Measurements from ENCODE around the gene TBX4.
"Not testable (repeated sequence)": the region's sequence is repeated elsewhere in the genome, so short reads cannot be mapped to it uniquely, and the experiment has no call there.

Gene TBX4

DNA sequence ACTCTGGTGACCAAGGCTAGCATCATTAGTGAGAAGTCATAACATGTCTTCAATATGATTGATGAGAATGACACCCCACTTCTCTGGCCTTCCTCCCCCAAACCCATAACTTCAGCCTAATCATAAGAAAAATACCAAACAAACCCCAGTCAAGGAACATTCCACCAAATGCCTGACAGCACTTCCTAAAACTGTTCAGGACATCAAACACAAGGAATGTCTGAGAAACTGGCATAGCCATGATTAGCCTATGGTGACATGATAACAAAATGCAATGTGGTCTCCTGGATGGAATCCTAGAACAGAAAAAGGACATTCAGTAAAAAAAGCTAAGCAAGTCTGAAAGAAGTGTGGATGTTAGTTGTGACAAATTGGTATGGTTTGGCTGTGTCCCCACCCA lies 24.7 kb upstream of the TBX4 start:
- DNase-seq (ENCODE audit: low read depth in 2 of 2, low spot score in 1 of 2) = no peak

DNA sequence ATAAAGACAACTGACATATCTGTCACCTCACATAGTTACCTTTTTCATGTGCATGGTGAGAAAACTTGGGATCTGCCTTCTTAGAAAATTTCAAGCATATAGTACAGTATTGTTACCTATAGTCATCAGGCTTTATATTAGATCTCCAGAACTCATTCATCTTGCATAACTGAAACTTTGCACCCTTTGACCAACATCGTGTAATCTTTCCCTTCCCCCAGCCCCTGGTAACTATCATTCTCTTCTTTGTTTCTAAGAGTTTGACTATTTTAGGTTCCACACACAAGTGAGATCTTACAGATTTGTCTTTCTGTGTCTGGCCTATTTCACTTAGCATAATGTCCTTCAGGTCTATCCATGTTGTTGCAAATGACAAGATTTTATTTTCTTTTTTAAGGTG lies 22.9 kb upstream of the TBX4 start:
- DNase-seq (ENCODE audit: low read depth in 2 of 2, low spot score in 1 of 2) = no peak

DNA sequence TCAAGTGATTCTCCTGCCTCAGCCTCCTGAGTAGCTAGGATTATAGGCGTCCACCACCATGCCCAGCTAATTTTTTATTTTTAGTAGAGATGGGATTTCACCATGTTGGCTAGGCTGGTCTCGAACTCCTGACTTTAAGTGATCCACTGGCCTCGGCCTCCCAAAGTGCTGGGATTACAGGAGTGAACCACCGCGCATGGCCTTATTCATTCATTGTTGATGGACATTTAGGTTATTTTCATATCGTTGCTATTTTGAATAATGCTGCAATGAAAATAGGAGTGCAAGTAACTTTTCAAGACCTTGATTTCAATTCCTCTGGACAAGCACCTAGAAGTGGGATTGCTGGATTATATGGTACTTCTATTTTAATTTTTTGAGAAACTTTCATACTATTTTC lies 22.4 kb upstream of the TBX4 start:
- DNase-seq (ENCODE audit: low read depth in 2 of 2, low spot score in 1 of 2) = not testable (repeated sequence)

DNA sequence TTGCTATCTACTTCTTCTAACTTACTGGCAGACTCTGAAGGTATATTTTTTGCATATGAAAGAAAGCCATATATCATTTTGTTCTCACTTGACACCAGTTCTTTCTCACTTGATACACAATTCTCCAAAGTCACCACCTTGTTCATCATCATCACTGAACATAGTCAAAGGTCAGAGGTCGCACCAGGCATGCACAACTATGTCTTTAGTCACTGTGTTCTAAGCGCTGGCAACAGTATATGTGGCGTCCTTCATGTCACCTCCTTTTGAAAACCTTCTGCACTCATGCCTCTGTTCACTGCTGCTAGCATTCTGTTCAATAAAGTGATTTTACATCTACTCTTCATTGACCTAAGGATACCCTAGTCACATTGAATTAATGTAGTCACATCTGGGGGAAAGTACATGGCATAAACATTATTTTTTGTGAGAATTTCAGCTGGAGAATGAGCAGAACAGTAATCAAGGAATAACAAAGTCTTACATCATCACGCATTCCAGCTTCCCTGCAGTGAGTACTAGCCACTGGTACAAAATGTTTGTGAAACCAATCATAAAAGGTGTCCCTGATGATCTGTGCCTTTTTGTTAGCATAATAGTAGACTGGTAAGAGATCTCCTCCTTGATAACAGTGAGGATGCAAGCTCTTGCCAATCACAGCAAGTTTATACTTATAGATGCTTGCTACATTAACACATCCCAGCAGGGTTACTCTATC lies 20.5 kb upstream of the TBX4 start:
- no peak for DNase-seq (ENCODE audit: low read depth in 2 of 2, low spot score in 1 of 2)

DNA sequence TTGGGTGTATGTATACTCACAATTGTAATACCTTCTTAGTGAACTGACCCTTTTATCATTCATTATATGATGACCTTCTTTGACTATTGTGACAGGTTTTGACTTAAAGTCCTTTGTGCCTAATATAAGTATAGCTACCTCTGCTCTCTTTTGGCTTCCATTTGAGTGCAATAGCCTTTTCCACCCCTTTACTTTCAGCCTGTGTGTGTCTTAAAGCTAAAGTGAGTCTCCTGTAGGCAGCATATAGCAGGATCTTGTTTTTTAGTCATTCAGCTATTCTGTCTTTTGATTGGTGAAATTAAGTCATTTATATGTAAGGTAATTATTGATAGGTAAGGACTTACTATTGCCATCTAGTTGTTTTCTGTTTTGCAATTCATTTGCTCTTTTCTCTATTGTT lies 15.9 kb upstream of the TBX4 start:
- no peak for DNase-seq (ENCODE audit: low read depth in 2 of 2, low spot score in 1 of 2)

DNA sequence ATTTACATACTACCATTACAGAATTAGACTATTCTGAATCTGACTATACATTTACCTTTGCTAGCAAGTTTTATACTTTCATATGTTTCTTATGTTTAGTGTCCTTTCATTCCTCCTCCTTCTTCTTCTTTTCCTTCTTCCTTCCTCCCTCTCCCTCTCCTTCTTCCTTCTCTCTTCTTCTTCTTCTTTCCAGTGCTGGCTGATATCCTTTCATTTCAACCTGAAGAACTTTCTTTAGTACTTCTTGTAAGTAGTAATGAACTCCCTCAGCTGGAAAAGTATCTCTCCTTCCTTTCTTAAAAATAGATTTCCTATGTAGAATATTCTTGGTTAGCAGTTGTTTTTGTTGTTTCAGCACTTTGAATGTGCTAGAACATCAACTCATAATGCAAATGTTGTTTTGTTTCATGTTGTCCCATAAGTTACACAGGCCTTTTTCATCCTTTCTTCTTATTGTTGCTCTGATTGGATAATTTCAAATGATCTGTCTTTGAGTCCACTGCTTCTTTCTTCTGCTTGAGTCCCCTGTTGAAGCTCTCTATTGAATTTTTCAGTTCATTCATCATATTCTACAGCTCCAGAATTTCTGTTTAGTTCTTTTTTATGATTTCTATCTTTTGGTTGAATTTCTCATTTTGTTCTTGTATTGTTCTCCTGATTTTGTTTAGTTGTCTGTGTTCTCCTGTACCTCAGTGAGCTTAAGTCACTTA lies 15.1 kb upstream of the TBX4 start:
- DNase-seq (ENCODE audit: low read depth in 2 of 2, low spot score in 1 of 2) = no peak

DNA sequence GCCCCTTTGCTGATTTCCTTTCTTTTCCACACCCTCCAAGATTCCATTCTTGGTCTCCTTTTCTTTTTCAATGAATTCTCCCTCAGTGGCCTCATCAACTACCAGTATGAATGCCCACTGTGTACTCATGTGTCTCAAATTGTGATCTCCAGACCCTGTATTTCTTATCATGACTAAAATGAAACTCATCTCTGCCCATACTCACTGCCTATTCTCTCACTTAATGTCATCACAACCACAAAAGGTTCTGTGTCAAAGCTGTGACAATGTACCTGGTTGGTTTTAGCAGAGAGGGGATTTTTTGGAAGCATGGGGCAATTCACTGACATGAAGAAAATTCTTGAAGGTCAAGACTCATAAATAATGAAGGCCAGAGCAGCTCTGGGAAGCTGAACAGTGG lies 11.5 kb upstream of the TBX4 start:
- no peak for DNase-seq (ENCODE audit: low read depth in 2 of 2, low spot score in 1 of 2)

DNA sequence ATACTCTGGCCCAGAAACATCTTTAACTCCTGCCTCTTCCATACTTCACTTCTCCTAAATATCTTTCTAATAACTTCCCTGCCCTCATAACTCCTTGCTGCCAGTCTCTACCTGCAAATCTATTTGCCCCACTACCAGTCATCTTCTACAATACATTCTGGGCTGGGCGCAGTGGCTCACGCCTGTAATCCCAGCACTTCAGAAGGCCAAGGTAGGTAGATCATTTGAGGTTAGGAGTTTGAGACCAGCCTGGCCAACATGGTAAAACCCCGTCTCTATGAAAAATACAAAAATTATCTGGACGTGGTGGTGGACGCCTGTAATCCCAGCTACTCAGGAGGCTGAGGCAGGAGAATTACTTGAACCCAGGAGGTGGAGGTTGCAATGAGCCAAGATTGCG lies 10.7 kb upstream of the TBX4 start:
- not testable (repeated sequence) for DNase-seq (ENCODE audit: low read depth in 2 of 2, low spot score in 1 of 2)

DNA sequence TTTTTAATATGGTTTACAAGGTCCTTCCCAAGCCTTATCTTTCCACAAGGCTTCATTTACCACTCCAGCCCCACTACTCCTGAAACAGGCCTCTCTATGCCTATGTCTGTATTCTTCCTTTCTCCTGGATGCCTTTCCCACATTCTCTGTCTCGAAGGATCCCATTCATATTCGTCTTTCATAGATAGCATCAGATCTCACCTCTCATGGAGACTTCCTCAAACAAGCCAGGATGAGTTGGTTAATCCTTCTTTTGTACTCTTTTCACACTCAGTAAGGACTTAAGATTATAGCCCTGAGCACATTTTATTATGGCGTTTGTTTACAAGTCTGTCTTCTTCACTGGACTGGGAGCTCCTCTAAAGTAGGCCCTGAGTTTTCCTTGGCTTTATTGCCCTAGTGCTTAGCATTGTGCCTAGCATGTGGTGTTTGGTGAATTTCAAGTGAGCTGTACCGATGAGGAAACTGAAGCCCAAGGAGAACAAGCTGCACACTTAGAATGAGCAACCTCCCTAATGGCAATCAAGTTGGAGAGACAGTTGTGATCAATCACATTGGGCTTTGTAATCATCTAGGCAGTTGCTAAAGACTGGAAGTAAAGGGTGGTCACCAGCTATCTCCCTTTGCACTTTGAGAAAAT lies 10.0 kb upstream of the TBX4 start:
- DNase-seq (ENCODE audit: low read depth in 2 of 2, low spot score in 1 of 2) = no peak

DNA sequence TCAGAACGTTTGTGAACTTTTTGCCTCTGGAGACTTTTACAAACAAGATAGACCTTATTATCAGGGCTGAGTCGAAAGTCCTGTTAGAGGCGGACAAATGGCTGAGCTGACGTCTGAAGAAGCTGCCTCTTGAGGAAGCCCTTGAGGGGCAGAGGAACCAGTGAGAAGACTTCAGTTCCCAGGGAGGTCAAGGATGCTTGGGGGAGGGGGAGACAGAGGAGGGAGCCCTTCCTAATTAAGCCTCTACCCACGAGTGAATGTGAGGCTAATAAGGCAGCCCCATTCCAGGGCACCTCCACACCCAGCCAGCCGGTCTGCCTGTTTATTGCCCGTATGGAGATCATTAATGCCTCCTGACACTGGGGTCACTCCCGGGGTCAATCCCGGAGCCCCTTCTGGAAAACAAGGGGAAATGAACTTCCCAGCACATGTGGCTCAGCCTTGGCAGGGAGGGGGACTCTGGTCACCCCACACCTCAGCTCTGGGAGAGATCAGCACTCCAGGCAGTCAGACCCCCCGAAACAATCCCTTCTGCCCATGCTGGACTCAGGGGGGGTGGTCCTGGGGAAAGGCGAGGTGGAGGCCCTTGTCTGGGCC lies 9.2 kb upstream of the TBX4 start:
- no peak for DNase-seq (ENCODE audit: low read depth in 2 of 2, low spot score in 1 of 2)

DNA sequence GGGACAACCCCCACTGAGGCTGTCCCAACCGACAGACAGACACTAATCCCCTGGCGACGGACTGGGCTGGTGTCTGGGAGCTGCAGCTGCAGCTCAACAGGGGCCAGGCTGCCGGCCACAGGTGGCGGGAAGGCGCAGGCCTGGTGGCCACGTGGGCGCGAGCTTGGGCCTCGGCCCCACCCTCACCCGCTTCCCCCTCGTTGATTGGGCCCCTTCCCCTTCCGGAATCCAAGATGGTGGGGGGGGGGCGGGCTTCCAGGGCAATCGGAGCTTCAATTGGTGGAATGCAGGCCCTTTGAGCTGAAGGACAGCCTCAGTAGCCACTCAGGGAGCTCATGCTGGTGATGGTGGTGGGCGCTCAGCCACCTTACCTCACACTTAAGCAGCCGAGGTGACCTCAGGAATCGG lies 8.7 kb upstream of the TBX4 start:
- no peak for DNase-seq (ENCODE audit: low read depth in 2 of 2, low spot score in 1 of 2)

DNA sequence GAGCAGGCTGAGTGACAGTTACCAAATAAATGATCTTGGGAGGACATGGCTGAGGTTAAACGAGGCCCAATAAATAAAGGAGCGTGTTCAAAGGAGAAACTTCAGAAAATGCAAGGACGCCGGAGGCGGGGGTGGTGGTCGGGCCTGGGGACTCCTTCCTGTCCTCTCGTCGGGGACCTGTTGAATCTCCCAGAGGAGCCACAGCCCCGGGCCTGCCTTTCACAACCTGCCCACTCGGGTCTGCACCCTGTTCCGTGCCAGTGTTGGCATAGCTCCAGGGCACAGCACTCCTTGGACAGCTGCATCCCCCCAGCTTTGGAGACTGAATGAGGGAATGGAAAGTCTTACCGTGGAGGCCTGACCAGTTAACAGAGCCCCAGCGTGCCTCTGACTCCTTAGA lies 8.1 kb upstream of the TBX4 start:
- DNase-seq (ENCODE audit: low read depth in 2 of 2, low spot score in 1 of 2) = no peak

DNA sequence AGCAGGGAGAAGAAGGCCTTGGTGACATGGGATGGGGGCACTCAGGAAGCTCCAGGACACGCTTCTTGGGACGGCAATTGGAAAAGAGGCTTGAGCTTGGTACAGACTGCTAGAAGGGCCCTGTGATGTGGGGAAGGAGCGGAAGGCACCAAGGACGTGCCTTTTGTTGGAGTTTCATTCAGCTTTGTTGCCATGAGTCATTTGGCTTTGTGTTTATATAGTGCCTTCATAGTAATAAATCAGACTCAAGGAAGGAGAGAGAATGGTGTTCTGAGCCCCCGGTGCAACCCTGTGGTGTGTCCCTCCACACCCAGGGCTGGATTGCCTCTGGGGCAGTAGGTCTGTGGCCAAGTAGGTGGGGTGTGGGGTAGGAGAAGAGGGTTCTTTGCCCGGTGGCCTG lies 7.4 kb upstream of the TBX4 start:
- no peak for DNase-seq (ENCODE audit: low read depth in 2 of 2, low spot score in 1 of 2)

DNA sequence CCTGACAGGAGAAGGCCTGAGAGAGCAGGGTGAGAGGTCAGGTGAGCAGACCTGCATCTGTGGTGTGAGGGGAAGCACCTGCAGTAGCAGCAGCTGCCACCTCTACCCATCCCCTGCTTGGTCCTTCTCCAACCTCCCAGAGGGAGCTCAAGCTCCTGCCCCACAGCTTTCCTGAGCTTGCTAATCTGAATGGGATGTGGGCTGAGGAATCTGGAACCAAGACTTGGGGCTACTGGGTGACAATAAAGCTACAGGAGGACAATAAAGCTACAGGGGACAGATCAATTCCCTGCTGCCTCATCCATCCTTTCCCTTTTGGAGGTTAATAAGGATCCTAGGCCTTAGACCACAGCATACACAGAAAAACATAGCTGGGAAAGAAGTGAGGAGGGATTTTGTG lies 4.9 kb upstream of the TBX4 start:
- DNase-seq (ENCODE audit: low read depth in 2 of 2, low spot score in 1 of 2) = no peak

DNA sequence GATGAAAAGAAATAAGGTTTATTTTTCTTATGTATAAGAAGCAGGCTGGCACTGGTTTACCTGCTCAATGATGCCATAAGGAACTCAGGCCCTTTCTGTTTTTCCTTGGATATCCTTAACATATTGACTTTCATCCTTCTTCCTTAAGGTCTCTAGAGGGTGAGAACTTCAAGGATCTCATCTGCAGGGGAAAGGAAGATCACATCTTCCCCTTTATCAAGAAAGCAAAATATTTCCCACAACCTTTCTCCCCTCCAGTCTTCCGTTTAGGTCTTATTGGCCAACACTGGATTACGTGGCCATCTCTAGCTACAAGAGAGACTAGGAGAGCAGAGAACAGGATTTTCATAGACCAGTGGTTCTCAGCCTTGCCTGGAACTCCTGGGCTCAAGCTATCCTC lies 4.2 kb upstream of the TBX4 start:
- DNase-seq (ENCODE audit: low read depth in 2 of 2, low spot score in 1 of 2) = no peak

DNA sequence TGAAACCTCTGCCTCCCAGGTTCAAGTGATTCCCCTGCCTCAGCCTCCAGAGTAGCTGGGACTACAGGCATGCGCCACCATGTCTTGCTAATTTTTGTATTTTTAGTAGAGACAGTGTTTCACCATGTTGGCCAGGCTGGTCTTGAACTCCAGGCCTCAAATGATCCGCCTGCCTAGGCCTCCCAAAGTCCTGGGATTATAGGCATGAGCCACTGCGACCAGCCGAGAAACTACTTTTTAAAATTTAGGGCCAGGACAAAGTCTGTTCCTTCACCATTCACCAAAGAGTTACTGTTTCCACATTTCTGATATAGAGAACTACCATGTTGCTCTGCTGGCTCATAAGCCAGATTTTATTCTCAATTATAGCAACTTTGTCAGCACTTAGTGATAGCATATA lies 3.1 kb upstream of the TBX4 start:
- not testable (repeated sequence) for DNase-seq (ENCODE audit: low read depth in 2 of 2, low spot score in 1 of 2)

DNA sequence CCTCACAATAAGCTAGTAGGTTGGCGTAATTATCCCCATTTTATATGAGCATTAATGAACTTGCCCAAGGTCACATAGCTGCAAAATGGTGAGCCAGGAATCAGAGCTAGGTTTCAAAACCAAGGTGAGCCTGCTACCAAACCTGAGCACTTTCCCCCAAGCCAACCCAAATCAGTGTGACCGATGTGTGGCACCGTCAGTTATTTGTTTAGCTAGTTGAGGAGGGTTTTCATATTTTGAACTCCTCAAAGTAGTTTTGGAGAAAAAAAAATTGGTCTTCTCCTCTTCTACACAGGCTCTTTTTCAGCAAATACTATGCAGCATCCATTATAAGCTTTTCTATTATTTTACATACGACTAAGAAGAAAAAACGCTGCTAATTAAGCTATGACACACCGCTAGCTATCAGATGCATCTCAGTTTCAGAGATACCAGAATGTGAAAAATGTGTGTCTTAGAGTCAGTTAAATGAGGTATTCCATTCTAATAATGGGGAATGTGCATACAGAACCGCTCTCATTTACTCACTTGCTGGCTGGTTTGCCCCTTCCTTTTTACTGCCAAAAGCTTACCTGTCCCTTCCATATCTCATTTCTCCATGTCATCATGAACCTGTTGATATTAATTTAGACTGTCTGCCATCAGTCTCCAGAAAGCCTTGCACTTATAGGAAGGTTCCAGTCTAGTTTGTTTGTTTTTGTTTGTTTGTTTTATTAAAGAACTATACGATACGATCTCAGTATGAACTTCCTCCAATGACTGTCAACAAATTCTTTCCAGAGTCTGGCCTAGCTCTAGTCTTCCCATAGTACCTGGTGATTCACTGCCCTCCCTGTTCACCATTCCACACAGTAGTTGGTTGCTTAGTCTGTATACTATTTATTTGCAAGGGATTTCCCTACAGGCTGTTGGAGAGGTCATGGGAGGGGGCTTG lies 2.2 kb upstream of the TBX4 start:
- DNase-seq (ENCODE audit: low read depth in 2 of 2, low spot score in 1 of 2) = no peak

DNA sequence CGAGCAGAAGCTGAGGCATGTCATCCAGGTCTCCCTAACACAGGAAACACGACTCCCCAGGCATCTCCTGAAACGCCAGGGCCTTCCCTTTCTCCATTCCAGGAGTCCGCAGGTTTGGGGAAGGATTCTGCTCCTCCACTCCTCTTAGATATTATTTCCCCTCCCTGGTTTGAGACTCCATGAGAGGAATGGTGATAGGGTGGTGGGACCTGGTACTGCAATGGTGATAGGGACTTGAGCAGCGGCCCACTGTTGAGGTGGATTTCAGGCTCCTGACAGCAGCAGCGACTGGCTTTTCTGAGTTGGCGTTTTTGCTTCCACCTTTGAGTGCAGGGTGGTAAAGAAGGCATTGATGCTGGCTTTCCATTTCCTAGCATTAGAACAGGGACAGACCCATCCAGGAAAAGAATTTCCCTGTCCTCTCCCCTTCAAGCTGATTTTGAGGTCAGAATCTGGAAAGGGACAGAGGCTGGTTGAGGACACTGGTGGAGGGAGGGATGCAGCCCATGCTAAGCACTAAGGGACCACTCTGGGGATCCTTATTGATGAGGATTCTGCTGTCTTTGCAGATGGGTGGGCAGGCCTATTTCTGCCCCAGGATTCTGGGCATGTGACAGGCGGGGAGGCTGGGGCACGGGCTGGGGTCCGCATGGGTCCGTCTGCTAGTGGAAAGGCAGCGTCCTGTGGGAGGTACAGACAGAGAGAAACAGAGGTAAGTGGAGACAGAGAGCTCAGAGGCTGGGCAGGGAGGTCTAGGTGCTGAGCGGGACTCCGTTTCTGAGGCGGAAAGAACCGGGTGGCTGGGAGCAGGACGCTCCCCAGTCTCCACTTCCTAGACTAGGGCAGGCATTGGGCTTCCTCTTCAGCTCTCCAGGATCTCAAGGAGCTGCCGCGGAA lies 1.3 kb upstream of the TBX4 start:
- DNase-seq (ENCODE audit: low read depth in 2 of 2, low spot score in 1 of 2) = no peak

DNA sequence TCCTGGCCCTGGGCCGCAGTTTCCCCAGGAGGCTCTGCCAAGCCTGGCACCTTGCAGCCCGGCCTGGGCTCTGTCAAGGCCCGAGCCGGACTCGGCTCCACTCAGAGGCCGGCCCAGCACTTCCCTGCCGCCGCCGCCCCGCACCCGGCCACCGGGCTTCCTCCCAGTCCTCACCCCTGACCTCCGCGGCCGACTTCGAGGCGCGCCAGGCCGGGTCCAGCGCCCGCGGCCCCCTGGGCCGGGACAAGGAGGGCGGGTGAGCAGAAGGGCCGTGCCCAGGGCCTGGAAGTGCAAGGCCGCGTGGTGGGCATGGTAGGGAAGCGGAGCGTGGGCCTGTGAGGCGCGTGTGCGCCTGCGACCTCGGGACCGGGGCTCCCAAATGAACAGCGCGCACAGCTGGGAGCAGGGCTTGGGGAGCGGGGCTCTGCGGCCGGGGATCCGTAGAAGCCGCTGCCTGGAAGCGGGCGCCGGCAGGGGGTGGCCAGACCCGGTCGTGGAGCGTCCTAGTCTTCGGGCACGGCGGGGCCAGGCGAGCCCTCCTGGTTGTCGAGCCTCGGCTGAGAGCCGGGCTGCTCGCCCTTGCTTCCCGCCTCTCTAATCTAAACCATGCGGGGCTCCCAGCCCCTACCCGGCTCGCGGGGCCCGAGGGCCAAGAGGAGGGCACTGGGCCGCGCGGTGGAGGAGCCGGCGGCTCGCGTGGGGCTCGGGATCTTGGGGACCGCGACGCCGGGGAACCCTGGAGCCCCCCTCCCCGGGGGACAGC lies 503 bp upstream of the TBX4 start:
- DNase-seq (ENCODE audit: low read depth in 2 of 2, low spot score in 1 of 2) = no peak
